GM21381 (cell line): ENCODE results near the gene LLPH.

Source experiments
- ATAC-seq: cut with Tn5 transposase; IDR thresholded peaks from one replicate; pipeline ENCODE4 v1.9.1; 2021; ENCODE audit warnings: mild to moderate bottlenecking, moderate library complexity; ENCODE audit not compliant: unreplicated experiment

LLPH gene

GRCh38 chr12:66103016-66103913, 27.3 kb downstream of the LLPH start:
- ATAC-seq: no peak

GRCh38 chr12:66092559-66093269, 37.8 kb downstream of the LLPH start:
- ATAC-seq: no peak

- ATAC-seq: no peak
These were observed 40.4 kb downstream of the LLPH start for GRCh38 chr12:66090157-66090556.

GRCh38 chr12:66087365-66087943, 43.1 kb downstream of the LLPH start:
- ATAC-seq: peak; percentile 80

GRCh38 chr12:66085998-66086397, 44.6 kb downstream of the LLPH start:
- no peak for ATAC-seq

- no peak for ATAC-seq
These were observed 45.3 kb downstream of the LLPH start for GRCh38 chr12:66085213-66085612.

GRCh38 chr12:66083766-66084165, 46.8 kb downstream of the LLPH start:
- no peak for ATAC-seq

- ATAC-seq: no peak
These were observed 47.8 kb downstream of the LLPH start for GRCh38 chr12:66082744-66083143.

- ATAC-seq: no peak
These were observed 49.8 kb downstream of the LLPH start for GRCh38 chr12:66080791-66081190.

- no peak for ATAC-seq
These were observed 53.0 kb downstream of the LLPH start for GRCh38 chr12:66077542-66077941.

GRCh38 chr12:66074561-66074960, 56.0 kb downstream of the LLPH start:
- no peak for ATAC-seq

- ATAC-seq: peak; percentile 54
These were observed 58.0 kb downstream of the LLPH start for GRCh38 chr12:66072566-66072965.

- ATAC-seq: peak; percentile 74
These were observed 58.4 kb downstream of the LLPH start for GRCh38 chr12:66072135-66072534.

GRCh38 chr12:66071549-66071948, 59.0 kb downstream of the LLPH start:
- ATAC-seq: no peak

GRCh38 chr12:66070378-66071120, 60.0 kb downstream of the LLPH start:
- no peak for ATAC-seq

GRCh38 chr12:66066929-66067523, 63.5 kb downstream of the LLPH start:
- ATAC-seq: peak; percentile 14
